Measurements from ENCODE around the gene EPS8. TPM values are rescaled to one million over a fixed set of nuclear protein-coding genes. Genes with fewer than 3 reads are reported as not detected.

EPS8 gene
- total RNA-seq, 1 donor from 2014 or later = 104 TPM

GRCh38 chr12:15801770-15802744 is 12.9 kb upstream of the EPS8 start:
- no peaks in the 10 kb centered on the region for H3K27me3 ChIP-seq
- TF ChIP-seq, protein P1, sequence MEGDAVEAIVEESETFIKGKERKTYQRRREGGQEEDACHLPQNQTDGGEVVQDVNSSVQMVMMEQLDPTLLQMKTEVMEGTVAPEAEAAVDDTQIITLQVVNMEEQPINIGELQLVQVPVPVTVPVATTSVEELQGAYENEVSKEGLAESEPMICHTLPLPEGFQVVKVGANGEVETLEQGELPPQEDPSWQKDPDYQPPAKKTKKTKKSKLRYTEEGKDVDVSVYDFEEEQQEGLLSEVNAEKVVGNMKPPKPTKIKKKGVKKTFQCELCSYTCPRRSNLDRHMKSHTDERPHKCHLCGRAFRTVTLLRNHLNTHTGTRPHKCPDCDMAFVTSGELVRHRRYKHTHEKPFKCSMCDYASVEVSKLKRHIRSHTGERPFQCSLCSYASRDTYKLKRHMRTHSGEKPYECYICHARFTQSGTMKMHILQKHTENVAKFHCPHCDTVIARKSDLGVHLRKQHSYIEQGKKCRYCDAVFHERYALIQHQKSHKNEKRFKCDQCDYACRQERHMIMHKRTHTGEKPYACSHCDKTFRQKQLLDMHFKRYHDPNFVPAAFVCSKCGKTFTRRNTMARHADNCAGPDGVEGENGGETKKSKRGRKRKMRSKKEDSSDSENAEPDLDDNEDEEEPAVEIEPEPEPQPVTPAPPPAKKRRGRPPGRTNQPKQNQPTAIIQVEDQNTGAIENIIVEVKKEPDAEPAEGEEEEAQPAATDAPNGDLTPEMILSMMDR (IDR thresholded peaks at IDR 0.05) = no peak
- TF ChIP-seq POLR2AphosphoS5 (IDR thresholded peaks at IDR 0.05; ENCODE audit: insufficient read depth in 1 of 2, low read depth in 1 of 2) (no peak), POLR2A (IDR thresholded peaks at IDR 0.05) (no peak)
- intact Hi-C loops (cut with DNase I) = no loop called here
- DNase-seq (ENCODE audit: extremely low spot score in 2 of 2) = no peak
- no peaks in the 10 kb centered on the region for H3K9me3 ChIP-seq
- H3K4me3 ChIP-seq = no peak overlapping the region
- no peaks in the 10 kb centered on the region for H3K36me3 ChIP-seq
- no peaks in the 10 kb centered on the region for H3K4me1 ChIP-seq
- H3K27ac ChIP-seq = no peak overlapping the region

DNA sequence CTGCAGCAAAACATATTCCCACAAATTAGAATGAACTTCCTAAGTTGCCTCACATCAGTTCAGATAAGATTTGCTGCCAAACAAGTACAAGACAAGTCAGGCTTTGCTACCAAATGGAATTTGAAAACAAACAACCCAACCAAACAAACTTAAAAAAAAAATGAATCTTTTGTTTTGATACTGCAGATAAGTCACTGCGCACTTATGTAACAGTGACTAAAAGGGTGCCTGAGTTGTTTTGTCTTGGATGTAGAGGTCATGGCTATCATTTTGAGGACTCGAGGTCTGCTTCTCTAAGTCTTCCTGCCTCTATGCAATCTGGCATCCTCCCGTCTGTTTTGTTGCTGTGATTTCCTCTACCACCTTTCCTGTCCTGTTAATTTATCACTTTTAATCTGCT is 11.1 kb upstream of the EPS8 start:
- H3K4me3 ChIP-seq = no peak overlapping the region
- intact Hi-C loops (cut with DNase I) = no loop called here
- no peaks in the 10 kb centered on the region for H3K4me1 ChIP-seq
- no peak for DNase-seq (ENCODE audit: extremely low spot score in 2 of 2)
- H3K27ac ChIP-seq = no peak overlapping the region
- H3K9me3 ChIP-seq = no peaks in the 10 kb centered on the region
- no peaks in the 10 kb centered on the region for H3K36me3 ChIP-seq
- no peaks in the 10 kb centered on the region for H3K27me3 ChIP-seq
- no peak for TF ChIP-seq POLR2A (IDR thresholded peaks at IDR 0.05)
- no peak for TF ChIP-seq POLR2AphosphoS5 (IDR thresholded peaks at IDR 0.05; ENCODE audit: insufficient read depth in 1 of 2, low read depth in 1 of 2)
- TF ChIP-seq, protein P1 (IDR thresholded peaks at IDR 0.05) = no peak

DNA sequence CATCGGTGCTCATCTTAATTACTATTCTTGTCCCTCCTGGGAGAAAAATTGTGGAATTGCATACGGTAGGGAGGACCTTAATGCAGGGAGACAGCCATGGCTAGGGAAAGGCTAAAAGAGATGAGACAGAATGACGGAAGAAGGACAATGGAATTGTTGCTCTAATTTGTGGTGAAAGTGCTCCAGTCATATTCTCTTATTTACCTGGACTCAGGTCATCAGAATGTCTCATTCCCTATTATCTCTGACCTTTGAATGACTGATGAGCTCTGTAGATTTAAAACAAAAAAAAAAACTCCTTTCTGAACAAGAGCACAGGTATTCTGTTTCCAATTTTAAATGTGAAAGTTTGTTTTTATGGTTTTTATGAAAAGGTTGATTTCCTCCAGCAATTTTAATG is 8.6 kb upstream of the EPS8 start:
- intact Hi-C loops (cut with DNase I) = no loop called here
- TF ChIP-seq, protein P1 (IDR thresholded peaks at IDR 0.05) = no peak
- TF ChIP-seq POLR2AphosphoS5 (IDR thresholded peaks at IDR 0.05; ENCODE audit: insufficient read depth in 1 of 2, low read depth in 1 of 2) = no peak
- TF ChIP-seq POLR2A (IDR thresholded peaks at IDR 0.05) = no peak
- no peaks in the 10 kb centered on the region for H3K4me1 ChIP-seq

GRCh38 chr12:15796493-15797141 is 7.4 kb upstream of the EPS8 start:
- H3K4me3 ChIP-seq = no peak overlapping the region
- H3K9me3 ChIP-seq = no peaks in the 10 kb centered on the region
- intact Hi-C loops (cut with DNase I) = no loop called here
- no peaks in the 10 kb centered on the region for H3K4me1 ChIP-seq
- H3K36me3 ChIP-seq = no peaks in the 10 kb centered on the region
- H3K27ac ChIP-seq = no peak overlapping the region
- no peak for DNase-seq (ENCODE audit: extremely low spot score in 2 of 2)
- TF ChIP-seq POLR2AphosphoS5 (IDR thresholded peaks at IDR 0.05; ENCODE audit: insufficient read depth in 1 of 2, low read depth in 1 of 2) (no peak), POLR2A (IDR thresholded peaks at IDR 0.05) (no peak)
- TF ChIP-seq, protein P1 (IDR thresholded peaks at IDR 0.05) = no peak
- H3K27me3 ChIP-seq = no peaks in the 10 kb centered on the region

More for the DNA sequence above, 8.6 kb upstream of the EPS8 start:
- H3K27ac ChIP-seq = no peak overlapping the region
- DNase-seq (ENCODE audit: extremely low spot score in 2 of 2) = no peak
- no peaks in the 10 kb centered on the region for H3K27me3 ChIP-seq
- no peak overlapping the region for H3K4me3 ChIP-seq
- H3K9me3 ChIP-seq = no peaks in the 10 kb centered on the region
- H3K36me3 ChIP-seq = no peaks in the 10 kb centered on the region

All from vagina (tissue), 2 donors.